IPS-11a (cell line): ENCODE measurements around the gene KLF12.

Experiments
- H3K4me3 ChIP-seq: one replicate; pipeline ENCODE4 v1.5.1; 2013; ENCODE audit warnings: low read depth, low read length, control low read depth

KLF12 gene

GRCh38 chr13:74134221-74134776 is at the start of gene KLF12:
KLF12 (minus strand) TSS chr13:74134404.
- peak within 1 kb of the TSS; percentile 86 for H3K4me3 ChIP-seq

GRCh38 chr13:74182491-74182890 is 48.3 kb upstream of the KLF12 start:
- no peak overlapping the region for H3K4me3 ChIP-seq

- H3K4me3 ChIP-seq = no peak overlapping the region
Measured at GRCh38 chr13:74174810-74175209, 40.6 kb upstream of the KLF12 start.

GRCh38 chr13:74173822-74174221 is 39.6 kb upstream of the KLF12 start:
- no peak overlapping the region for H3K4me3 ChIP-seq

GRCh38 chr13:74171641-74172040 is 37.4 kb upstream of the KLF12 start:
- H3K4me3 ChIP-seq = no peak overlapping the region

GRCh38 chr13:74169676-74170075 is 35.5 kb upstream of the KLF12 start:
- H3K4me3 ChIP-seq = no peak overlapping the region

GRCh38 chr13:74168263-74168675 is 34.1 kb upstream of the KLF12 start:
- no peak overlapping the region for H3K4me3 ChIP-seq

- H3K4me3 ChIP-seq = no peak overlapping the region
Measured at GRCh38 chr13:74166261-74167004, 32.2 kb upstream of the KLF12 start.

GRCh38 chr13:74162782-74163181 is 28.6 kb upstream of the KLF12 start:
- no peak overlapping the region for H3K4me3 ChIP-seq

- H3K4me3 ChIP-seq = no peak overlapping the region
Measured at GRCh38 chr13:74162135-74162534, 27.9 kb upstream of the KLF12 start.

- H3K4me3 ChIP-seq = no peak overlapping the region
Measured at GRCh38 chr13:74158571-74159352, 24.6 kb upstream of the KLF12 start.

GRCh38 chr13:74158028-74158427 is 23.8 kb upstream of the KLF12 start:
- no peak overlapping the region for H3K4me3 ChIP-seq

GRCh38 chr13:74154981-74155380 is 20.8 kb upstream of the KLF12 start:
- no peak overlapping the region for H3K4me3 ChIP-seq

GRCh38 chr13:74153316-74153715 is 19.1 kb upstream of the KLF12 start:
- H3K4me3 ChIP-seq = no peak overlapping the region

GRCh38 chr13:74151859-74152258 is 17.7 kb upstream of the KLF12 start:
- no peak overlapping the region for H3K4me3 ChIP-seq

- H3K4me3 ChIP-seq = no peak overlapping the region
Measured at GRCh38 chr13:74148352-74148751, 14.1 kb upstream of the KLF12 start.

GRCh38 chr13:74145249-74145975 is 11.2 kb upstream of the KLF12 start:
- no peak overlapping the region for H3K4me3 ChIP-seq

- no peak overlapping the region for H3K4me3 ChIP-seq
Measured at GRCh38 chr13:74144269-74144668, 10.1 kb upstream of the KLF12 start.

- no peak overlapping the region for H3K4me3 ChIP-seq
Measured at GRCh38 chr13:74142257-74142656, 8.1 kb upstream of the KLF12 start.

GRCh38 chr13:74138241-74138640 is 4.0 kb upstream of the KLF12 start:
- no peak overlapping the region for H3K4me3 ChIP-seq

- H3K4me3 ChIP-seq = peak overlapping the region; percentile 79
Measured at GRCh38 chr13:74136084-74136658, 2.0 kb upstream of the KLF12 start.
